CD14-positive monocyte (primary cell): ENCODE measurements around the gene CHMP1A. TPM values are rescaled to one million over a fixed set of nuclear protein-coding genes. Genes with fewer than 3 reads are reported as not detected.

Source experiments
- DNase-seq, 3 donors: peaks; one replicate each; pipeline ENCODE4 v3.0.0-alpha.2; 2011 to 2022
- H2AFZ ChIP-seq: 2 replicates; pipeline ENCODE4 v1.6.0; 2012; ENCODE audit warnings: mild to moderate bottlenecking, low read depth, low read length, inconsistent platforms; ENCODE audit not compliant: insufficient read depth, poor library complexity, severe bottlenecking
- H3K27ac ChIP-seq, 2 donors: 1 replicate in 1 of 2; 2 replicates in 1 of 2; pipeline ENCODE4 v1.5.1; 2012 to 2013; ENCODE audit warnings: low read length in 2 of 2, control low read depth in 1 of 2, inconsistent platforms in 1 of 2, low read depth in 1 of 2, mild to moderate bottlenecking in 1 of 2
- H3K27me3 ChIP-seq, 2 donors: one replicate each; pipeline versions ENCODE4 v1.6.0 to v1.6.1; 2011 to 2013; ENCODE audit warnings: low read length in 2 of 2; ENCODE audit not compliant: control insufficient read depth in 2 of 2, insufficient read depth in 2 of 2
- H3K36me3 ChIP-seq, 2 donors: replicated peaks in 1 of 2; 1 replicate in 1 of 2; 2 replicates in 1 of 2; pipeline versions ENCODE4 v1.5.1 to v1.6.1; 2012 to 2013; ENCODE audit warnings: low read length in 2 of 2, control low read depth in 1 of 2, inconsistent platforms in 1 of 2, mild to moderate bottlenecking in 1 of 2; ENCODE audit not compliant: insufficient read depth in 2 of 2, control insufficient read depth in 1 of 2
- H3K4me1 ChIP-seq, 2 donors: 1 replicate in 1 of 2; 2 replicates in 1 of 2; pipeline versions ENCODE4 v1.5.1 to v1.6.1; 2012 to 2013; ENCODE audit warnings: low read length in 2 of 2, control low read depth in 1 of 2, inconsistent platforms in 1 of 2, mild to moderate bottlenecking in 1 of 2, moderate library complexity in 1 of 2; ENCODE audit not compliant: insufficient read depth in 2 of 2, control insufficient read depth in 1 of 2
- H3K4me2 ChIP-seq: replicated peaks from 2 replicates; pipeline ENCODE3; 2012; ENCODE audit warnings: low read length, moderate library complexity, mild to moderate bottlenecking; ENCODE audit not compliant: poor library complexity, severe bottlenecking; ENCODE audit errors: extremely low read depth
- H3K4me3 ChIP-seq, 3 experiments: fragments of 200-600 bp in 1 of 3; sonication (generic) in 1 of 3; replicated peaks in 1 of 3; 1 replicate in 2 of 3; 2 replicates in 1 of 3; pipeline ENCODE4 v1.5.1; 2011 to 2013; ENCODE audit warnings: low read length in 3 of 3, mild to moderate bottlenecking in 3 of 3, control low read depth in 2 of 3, low read depth in 2 of 3, inconsistent platforms in 1 of 3, moderate library complexity in 1 of 3
- H3K79me2 ChIP-seq: 2 replicates; pipeline ENCODE4 v1.6.0; 2012; ENCODE audit warnings: mild to moderate bottlenecking, control low read depth, inconsistent platforms, low read length, moderate library complexity; ENCODE audit not compliant: insufficient read depth
- H3K9ac ChIP-seq: 2 replicates; pipeline ENCODE4 v1.6.0; 2017; ENCODE audit warnings: low read length, mild to moderate bottlenecking; ENCODE audit not compliant: insufficient read depth, poor library complexity, severe bottlenecking
- H3K9me3 ChIP-seq, 2 donors: replicated peaks in 1 of 2; 1 replicate in 1 of 2; 2 replicates in 1 of 2; pipeline versions ENCODE4 v1.5.1 to v1.6.1; 2012 to 2013; ENCODE audit warnings: low read length in 2 of 2, control low read depth in 1 of 2; ENCODE audit not compliant: control insufficient read depth in 1 of 2, insufficient read depth in 1 of 2
- H4K20me1 ChIP-seq: 2 replicates; pipeline ENCODE4 v1.6.0; 2012; ENCODE audit warnings: mild to moderate bottlenecking, low read length, control low read depth, moderate library complexity; ENCODE audit not compliant: insufficient read depth
- H3K27ac Mint-ChIP-seq, 7 donors: one replicate each; pipeline ENCODE4 v1.8.0; 2020; ENCODE audit warnings: mild to moderate bottlenecking in 7 of 7, mixed read lengths in 7 of 7, moderate library complexity in 6 of 7, inconsistent platforms in 2 of 7
- H3K27me3 Mint-ChIP-seq, 3 donors: one replicate each; pipeline ENCODE4 v1.8.0; 2021 to 2022; ENCODE audit warnings: low read depth in 3 of 3, mild to moderate bottlenecking in 3 of 3, mixed read lengths in 3 of 3, moderate library complexity in 3 of 3, inconsistent platforms in 1 of 3
- H3K36me3 Mint-ChIP-seq, 2 donors: one replicate each; pipeline ENCODE4 v1.8.0; 2020; ENCODE audit warnings: mixed read lengths in 2 of 2, inconsistent platforms in 1 of 2, mild to moderate bottlenecking in 1 of 2
- H3K4me1 Mint-ChIP-seq: one replicate; pipeline ENCODE4 v1.8.0; 2020; ENCODE audit warnings: mild to moderate bottlenecking, mixed read lengths
- H3K4me3 Mint-ChIP-seq, 2 donors: one replicate each; pipeline ENCODE4 v1.8.0; 2020; ENCODE audit warnings: mild to moderate bottlenecking in 2 of 2, mixed read lengths in 2 of 2, moderate library complexity in 1 of 2
- H3K9me3 Mint-ChIP-seq, 7 donors: one replicate each; pipeline ENCODE4 v1.8.0; 2020 to 2022; ENCODE audit warnings: mixed read lengths in 7 of 7, mild to moderate bottlenecking in 6 of 7, moderate library complexity in 6 of 7, inconsistent platforms in 2 of 7
- WGBS: methylation state at CpG from one replicate; pipeline ENCODE4 v1.1.5; 2013; ENCODE audit warnings: missing lambda C conversion rate; ENCODE audit not compliant: insufficient coverage; 5-methylcytosine and 5-hydroxymethylcytosine counted together
- intact Hi-C, 2 donors: fragments of 100-400 bp; cut with micrococcal nuclease; formaldehyde crosslinking; loops; one replicate each; pipeline versions ENCODE4 v1.15.0 to v1.15.1; 2023
- polyA plus RNA-seq, 3 donors: library from polyadenylated mRNA; depleted of rRNA in 1 of 3; unstranded in 2 of 3; stranded (reverse) in 1 of 3; fragments of 300-500 nt in 2 of 3; fragments of >200 nt in 1 of 3; fragmentation: Illumina TruSeq in 2 of 3; gene quantifications; 1 replicate in 2 of 3; 2 replicates in 1 of 3; pipeline ENCODE4 v1.2.3, GENCODE V29; 2012 to 2021
- TF ChIP-seq, protein P1 (sequence below): fragments of 200-600 bp; IDR thresholded peaks from one replicate; pipeline ENCODE4 v1.8.0; 2022; ENCODE audit warnings: antibody characterized with exemption, mild to moderate bottlenecking

Gene CHMP1A
- polyA plus RNA-seq, 3 donors: 57.3 to 85.7 (median 76.6) TPM

DNA sequence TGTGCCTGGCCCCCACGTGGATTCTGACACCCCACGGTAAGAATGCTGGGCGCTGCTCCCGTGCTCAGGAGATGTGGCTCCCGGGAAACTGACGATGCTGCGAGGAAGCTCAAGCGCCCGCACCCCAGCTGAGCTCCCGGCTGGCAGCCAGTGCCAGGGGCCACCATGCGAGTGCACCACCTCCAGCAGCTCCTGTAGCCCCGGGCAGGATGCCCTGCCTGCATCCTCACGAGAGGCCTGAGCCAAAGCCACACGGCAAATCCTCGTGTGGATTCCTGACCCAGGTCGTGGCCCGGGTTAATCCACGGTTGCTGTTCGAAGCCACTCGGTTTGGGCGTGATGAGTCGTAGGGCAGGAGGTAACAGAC is 55.6 kb downstream of the CHMP1A start:
- Histone ChIP-seq H3K36me3 (no peaks in the 10 kb centered on the region), H3K9ac (no peak overlapping the region), H3K27ac (no peak overlapping the region), H3K79me2 (no peaks in the 10 kb centered on the region), H3K4me3 (no peak overlapping the region), H3K27me3 (no peaks in the 10 kb centered on the region), H3K4me2 (no peak overlapping the region), H3K4me1 (peaks cover 0 to 8% of the 10 kb centered on the region in 2 donors), H3K9me3 (no peaks in the 10 kb centered on the region), H4K20me1 (no peaks in the 10 kb centered on the region), H2AFZ (no peak overlapping the region)
- DNase-seq: no peak
- H3K9me3 Mint-ChIP-seq: peaks cover 0 to 5% (median 0%) of the 10 kb centered on the region in 7 donors
- intact Hi-C loops: no loop called here
- H3K27me3 Mint-ChIP-seq: peaks cover 2 to 23% (median 4%) of the 10 kb centered on the region in 3 donors
- H3K36me3 Mint-ChIP-seq: no peaks in the 10 kb centered on the region
- peaks cover 7% of the 10 kb centered on the region for H3K4me1 Mint-ChIP-seq
- TF ChIP-seq, protein P1, sequence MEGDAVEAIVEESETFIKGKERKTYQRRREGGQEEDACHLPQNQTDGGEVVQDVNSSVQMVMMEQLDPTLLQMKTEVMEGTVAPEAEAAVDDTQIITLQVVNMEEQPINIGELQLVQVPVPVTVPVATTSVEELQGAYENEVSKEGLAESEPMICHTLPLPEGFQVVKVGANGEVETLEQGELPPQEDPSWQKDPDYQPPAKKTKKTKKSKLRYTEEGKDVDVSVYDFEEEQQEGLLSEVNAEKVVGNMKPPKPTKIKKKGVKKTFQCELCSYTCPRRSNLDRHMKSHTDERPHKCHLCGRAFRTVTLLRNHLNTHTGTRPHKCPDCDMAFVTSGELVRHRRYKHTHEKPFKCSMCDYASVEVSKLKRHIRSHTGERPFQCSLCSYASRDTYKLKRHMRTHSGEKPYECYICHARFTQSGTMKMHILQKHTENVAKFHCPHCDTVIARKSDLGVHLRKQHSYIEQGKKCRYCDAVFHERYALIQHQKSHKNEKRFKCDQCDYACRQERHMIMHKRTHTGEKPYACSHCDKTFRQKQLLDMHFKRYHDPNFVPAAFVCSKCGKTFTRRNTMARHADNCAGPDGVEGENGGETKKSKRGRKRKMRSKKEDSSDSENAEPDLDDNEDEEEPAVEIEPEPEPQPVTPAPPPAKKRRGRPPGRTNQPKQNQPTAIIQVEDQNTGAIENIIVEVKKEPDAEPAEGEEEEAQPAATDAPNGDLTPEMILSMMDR: no peak
- no peak overlapping the region for H3K4me3 Mint-ChIP-seq
- 79% methylated on average over 22 of the region's 22 CpGs for WGBS
- no peak overlapping the region for H3K27ac Mint-ChIP-seq

DNA sequence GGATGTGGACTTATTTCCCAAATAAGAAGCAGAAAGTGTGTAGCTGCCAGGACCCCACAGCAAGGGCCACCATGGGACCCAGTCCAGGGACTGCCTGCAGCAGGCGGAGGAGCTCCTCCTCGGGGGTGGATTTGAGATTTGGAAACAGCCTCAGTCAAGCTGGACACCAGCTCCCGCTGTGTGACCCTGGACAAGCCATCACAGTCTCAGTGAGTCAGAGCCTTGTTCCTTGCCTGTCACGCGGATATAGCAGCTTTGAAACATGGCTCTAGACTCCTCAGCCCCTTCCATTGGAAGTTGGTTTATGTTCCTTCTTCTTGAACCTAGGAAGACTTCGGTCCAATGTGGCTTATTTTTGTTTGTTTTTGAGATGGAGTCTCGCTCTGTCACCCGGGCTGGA is 56.6 kb downstream of the CHMP1A start:
- Mint-ChIP-seq H3K4me3 (no peak overlapping the region), H3K4me1 (peaks cover 7% of the 10 kb centered on the region)

More for the DNA sequence above, 56.6 kb downstream of the CHMP1A start:
- TF ChIP-seq, protein P1: no peak
- Mint-ChIP-seq H3K27ac (no peak overlapping the region), H3K27me3 (peaks cover 2 to 23% (median 4%) of the 10 kb centered on the region in 3 donors), H3K9me3 (peaks cover 0 to 5% (median 0%) of the 10 kb centered on the region in 7 donors), H3K36me3 (no peaks in the 10 kb centered on the region)
- no peak overlapping the region for H3K9ac ChIP-seq
- no peak overlapping the region for H3K4me2 ChIP-seq
- 91% methylated on average over 4 of the region's 8 CpGs for WGBS
- no peaks in the 10 kb centered on the region for H3K36me3 ChIP-seq
- no peaks in the 10 kb centered on the region for H3K27me3 ChIP-seq
- H2AFZ ChIP-seq: no peak overlapping the region
- intact Hi-C loops: no loop called here
- H4K20me1 ChIP-seq: no peaks in the 10 kb centered on the region
- peaks cover 0 to 8% of the 10 kb centered on the region in 2 donors for H3K4me1 ChIP-seq
- no peak for DNase-seq
- no peaks in the 10 kb centered on the region for H3K79me2 ChIP-seq
- H3K9me3 ChIP-seq: no peaks in the 10 kb centered on the region
- no peak overlapping the region for H3K27ac ChIP-seq
- H3K4me3 ChIP-seq: no peak overlapping the region
